ENCODE measurements around the gene TCERG1L.
"Not testable (repeated sequence)": the region's sequence is repeated elsewhere in the genome, so short reads cannot be mapped to it uniquely, and the experiment has no call there.

TCERG1L gene

DNA sequence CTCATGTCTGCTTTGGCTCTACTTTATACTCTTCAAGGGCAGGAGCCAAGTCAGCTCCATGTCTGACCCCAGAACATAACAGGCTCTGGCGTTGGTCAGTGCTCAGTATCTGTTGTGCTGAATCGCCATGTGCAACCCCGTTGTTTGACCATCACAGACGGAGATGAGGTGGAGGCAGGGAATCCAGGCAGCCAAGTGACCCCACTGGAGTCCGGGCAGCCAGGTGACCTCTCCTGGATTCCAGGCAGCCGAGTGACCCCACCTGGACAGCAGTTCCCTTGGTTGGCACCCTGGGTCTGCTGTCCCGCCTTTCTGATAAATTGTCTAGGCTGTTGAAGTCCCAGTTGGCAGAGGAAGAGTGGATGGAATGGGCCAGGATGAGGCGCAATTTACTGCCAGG lies 232.2 kb downstream of the TCERG1L start:
- DNase-seq: no peak

DNA sequence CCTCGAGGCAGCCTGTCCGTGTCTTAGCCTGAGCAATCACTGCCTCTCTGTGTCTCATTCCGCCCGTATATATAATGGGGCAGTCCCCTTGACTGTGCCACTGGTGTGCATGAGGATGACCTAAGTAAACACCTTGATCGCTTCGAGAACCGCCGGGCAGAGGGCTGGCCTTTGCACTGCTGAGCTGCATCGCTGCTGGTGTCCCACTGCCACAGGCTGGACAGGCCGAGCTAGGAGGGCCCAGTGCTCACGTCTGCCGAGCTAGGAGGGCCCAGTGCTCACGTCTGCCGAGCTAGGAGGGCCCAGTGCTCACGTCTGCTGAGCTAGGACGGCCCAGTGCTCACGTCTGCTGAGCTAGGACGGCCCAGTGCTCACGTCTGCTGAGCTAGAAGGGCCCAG lies 232.6 kb downstream of the TCERG1L start:
- not testable (repeated sequence) for DNase-seq

DNA sequence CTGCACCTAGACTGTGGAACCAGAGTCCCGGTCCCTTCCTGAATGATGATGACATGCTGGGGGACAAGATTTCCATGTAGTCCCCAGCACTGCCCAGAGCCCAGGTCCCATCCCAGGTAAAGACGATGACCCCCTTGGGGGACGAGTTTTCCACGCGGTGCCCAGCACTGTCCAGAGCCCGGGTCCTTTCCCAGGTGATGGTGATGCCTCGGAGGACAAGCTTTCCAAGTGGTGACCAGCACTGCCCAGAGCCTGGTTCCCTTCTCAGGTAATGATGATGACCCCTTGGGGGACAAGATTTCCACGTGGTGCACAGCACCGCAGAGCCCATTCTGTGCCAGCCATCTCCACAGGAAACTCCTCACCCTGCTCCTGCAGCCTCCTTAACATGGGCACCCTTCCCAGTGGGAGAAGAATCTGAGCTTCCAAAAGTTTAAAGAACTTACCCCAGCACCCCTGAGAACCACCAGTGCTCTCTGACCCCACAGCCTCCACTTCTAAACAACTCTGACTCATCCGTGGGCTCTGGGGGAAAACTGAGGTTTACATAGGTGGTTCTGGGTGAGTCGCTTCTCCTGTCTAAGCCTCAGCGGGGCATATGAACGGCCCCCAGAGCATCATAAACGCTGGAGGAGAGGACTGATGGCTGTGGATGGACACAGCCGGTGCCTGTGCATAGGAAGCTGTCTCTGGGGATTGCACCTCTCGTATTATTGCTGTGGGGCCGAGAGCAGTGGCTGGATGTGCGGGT lies 233.2 kb downstream of the TCERG1L start:
- DNase-seq: no peak

DNA sequence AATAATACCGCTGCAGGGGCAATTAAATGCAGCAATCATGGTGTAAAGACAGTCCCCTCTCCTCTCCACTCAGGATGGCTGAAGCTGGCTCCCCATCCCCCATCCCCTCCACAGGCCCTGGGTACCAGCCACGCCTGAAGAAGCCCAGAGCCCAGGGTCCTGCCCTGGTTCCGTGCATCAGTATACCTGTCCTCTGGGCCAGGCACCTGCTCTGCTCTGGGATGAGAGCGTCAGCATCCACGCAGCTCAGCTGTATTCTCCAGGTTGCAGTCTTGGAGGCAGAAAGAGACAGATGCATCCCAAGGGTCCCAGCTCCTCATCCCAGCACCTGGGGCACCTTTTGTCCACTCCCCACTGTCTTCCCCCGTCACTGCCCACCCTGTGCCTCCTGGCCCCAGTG lies 233.8 kb downstream of the TCERG1L start:
- no peak for DNase-seq

DNA sequence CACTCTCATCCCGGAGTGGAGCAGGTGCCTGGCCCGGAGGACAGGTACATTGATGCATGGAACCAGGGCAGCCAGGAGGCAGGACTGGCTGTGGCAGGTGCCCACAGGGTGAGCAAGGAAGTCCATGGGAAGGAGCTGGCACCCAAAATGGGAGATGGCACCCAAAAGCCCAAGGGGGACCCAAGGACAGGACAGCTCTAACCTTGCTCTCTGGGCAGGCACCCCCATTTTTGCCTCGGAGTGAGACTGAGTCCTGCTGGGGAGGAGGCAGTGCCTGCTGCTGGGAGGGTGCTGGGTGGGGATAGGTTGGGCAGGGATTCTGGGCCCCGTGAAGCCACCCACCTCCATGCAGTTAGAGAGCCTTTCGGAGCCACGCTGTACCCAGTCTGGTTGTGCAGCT lies 234.5 kb downstream of the TCERG1L start:
- no peak for DNase-seq

DNA sequence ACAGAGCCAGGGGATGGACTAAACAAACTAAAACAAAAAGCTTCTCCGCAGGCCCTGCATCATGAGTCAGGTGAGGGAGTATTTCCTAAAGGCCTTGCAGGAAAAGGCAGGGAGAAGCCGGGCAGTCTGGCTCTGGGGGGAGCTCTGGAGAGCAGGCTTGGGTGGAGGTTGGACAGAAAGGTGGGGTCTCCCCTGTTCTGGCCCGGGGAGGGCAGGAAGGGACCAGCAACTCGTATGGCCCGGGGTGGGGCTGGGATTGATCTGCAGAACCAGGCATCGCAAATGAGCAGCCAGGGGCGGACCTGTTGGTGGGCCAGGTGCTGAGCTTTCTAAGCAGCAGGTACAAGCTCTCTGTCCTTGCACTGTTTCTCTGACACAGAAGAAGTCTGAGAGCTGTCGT lies 235.2 kb downstream of the TCERG1L start:
- DNase-seq: no peak

DNA sequence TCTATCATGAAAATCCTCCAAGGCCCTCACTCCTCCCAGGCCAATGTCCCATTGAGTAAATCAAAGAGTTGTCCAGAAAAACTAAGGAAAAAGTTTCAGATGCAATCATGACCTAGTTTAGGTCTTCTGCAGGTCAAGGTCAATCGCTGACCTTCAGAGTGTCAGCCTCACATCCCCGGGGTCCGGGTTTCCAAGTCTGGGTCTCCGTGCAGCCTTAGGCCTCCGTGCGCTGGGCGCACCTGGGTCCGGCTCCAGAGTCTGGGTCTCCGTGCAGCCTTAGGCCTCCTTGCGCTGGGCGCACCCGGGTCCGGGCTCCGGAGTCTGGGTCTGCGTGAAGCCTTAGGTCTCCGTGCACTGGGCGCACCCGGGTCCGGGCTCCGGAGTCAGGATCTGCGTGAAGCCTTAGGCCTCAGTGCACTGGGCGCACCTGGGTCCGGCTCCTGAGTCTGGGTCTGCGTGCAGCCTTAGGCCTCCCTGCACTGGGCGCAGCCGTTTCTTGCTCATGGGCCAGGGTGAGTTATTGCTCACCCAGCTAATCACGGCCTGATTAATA lies 236.2 kb downstream of the TCERG1L start:
- DNase-seq: no peak

DNA sequence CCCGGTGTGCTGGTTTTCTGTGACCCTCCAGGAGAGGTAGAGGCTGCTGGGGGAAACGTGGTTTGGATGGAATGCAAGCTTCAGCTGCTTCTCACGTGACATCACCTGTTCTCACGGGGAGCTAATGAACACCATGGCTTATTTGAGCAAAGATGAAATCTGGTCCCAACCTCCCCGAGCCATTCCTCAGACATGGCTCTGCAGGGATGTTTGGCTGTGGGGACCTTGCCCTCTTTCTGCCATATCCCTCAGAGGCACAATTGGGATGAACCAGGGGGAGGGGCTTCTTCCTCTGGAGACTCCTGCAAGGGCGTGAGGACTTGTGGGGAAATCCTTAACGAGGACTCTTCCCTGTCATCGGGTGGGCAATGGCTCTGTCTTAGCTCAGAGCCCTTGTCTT lies 236.8 kb downstream of the TCERG1L start:
- DNase-seq: no peak

DNA sequence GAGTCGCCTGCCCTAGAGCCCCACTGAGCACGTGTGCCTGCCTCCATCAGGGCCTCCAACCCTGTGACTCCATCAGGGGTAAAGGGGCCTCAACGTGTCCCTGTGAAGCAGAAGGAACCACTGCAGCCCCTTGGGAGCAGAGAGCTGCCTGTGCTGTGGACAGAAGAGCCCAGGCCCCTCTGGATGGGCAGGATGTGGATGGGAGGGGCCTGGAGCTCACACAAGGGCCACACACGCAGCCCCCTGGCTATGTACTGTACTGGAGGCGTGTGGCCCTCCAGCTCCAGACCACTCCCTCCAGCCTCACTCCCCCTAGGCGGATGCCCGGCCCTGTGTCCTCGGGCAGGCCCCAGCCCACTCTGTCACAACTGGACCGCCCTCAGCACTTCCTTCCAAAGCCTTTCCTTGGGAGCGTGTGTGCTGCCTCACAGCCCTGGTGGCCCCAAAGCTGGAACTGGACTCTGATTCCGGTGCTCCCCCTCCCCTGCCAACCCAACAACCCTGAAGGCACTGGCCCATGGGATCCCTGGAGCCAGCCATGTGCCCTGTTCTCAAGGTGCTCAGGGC lies 238.0 kb downstream of the TCERG1L start:
- no peak for DNase-seq

DNA sequence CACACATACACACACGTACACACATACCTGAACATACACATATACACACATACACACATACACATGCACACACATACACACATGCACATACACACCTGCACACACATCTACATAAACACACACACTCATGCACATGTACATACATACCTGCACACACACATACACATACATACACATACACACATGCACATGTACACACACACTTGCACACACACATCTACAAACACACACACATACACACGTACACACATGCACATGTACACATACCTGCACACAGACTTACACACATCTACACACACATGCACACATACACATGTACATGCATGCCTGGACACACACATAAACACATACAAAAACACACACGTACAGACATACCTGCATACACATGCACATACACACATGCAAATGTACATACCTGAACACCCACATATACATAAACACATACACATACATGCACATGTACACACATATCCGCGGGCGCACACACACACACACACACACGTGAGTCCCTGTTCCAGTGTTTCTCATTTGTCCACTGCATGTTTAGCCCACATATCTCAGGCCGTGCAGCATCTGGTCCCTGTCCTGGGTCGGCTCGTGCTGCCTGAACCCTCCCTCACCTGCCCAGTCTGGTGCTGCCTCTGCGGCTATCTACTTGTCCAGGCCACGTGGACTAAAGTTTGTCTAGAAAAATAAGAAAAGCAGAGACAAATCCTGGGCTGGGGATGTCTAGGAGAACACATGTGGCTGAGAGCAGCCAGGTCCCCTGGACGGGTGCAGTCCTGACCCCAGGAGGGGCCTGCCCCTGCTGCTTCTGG lies 238.7 kb downstream of the TCERG1L start:
- no peak for DNase-seq

DNA sequence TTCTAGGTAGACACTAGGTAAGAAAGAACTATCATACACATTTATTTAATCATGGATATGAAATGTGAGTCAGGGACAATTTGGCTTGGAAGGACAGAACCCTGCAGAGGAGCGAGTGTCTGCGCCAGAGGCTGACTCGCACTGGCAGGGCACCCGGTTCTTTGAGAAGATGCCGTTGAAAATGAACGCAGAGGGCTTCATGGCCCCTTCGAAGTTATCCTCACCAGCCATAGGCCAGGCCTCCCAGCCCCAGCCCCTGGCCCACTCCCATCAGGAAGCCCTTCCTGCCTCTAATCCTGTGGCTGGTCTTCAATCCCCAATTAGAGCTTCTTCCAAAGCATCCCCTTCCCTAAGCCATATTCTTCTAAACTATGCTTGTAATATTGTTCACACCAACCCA lies 239.8 kb downstream of the TCERG1L start:
- no peak for DNase-seq

DNA sequence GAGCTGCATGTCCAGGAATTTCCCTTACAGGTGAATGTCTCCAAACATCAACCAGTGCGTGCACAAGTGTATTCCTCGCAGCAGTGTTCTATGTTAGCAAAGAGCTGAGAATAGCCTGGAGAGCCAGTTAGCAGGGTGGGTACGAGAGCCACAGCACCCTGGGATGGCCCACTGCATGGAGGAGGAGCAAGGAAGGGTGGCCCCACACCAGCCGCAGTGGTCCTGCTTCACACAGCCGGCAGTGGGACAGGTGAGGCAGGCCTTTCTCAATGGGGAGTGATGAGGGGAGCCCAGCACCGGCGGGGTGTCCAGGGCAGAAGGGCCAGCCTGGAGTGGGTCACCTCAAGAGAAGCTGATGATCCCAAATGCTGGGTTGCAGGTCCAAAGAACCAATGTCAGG lies 240.7 kb downstream of the TCERG1L start:
- no peak for DNase-seq

DNA sequence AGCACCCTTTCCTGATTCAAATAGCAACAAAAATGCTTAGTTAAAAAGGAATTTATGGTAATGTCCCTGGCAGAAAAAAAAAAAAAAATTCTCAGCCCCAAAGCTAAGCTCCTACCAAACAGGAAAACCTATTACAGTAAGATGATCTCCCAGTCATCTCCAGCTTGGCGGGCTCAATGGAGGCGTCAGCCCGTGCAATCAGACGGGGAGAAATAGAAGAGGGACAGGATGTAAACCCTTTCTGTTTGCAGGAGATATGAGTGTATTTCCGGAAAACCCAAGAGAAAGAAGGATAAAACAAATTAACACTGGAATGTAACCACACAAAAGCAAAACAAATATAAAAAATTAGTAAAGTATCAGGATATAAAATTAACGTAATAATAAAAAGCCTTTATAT lies 242.8 kb downstream of the TCERG1L start:
- no peak for DNase-seq

DNA sequence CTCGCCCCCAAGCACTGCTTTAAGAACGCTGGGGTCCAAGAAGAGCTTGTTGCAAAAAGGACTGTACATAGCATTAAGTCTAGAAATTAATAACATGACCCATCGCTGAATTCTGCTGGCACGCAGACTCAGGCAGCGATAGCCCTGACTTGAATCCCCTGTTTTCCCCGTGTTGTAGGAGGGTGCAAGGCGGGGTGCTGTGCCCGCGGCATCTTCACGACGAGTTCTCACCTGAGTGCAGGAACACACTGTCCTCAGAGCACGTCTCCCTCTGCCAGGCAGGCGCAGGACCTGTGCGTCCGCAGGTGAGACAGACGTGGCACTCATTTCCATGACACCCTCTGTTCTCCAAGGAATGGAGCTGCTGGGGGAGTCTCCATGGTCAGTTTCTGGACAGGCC lies 243.2 kb downstream of the TCERG1L start:
- no peak for DNase-seq

DNA sequence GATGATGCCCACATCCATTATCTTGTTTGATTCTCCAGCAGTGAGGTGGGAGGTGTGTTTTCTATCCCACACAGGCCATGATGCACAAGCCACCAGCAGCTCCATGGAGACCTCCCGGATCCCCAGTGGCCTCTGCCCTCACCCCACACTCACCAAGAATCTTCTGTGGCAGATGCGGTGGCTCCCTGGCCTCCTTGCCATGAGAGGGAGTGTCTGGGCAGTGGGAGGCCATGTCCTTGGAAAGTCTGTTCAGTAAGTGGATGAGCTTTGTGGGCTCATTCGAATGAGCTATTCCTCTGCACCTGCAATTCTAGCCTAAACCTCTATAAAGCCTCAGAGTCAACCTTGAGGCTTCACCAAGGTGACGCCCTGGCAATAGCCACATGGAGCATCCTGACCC lies 243.8 kb downstream of the TCERG1L start:
- DNase-seq: no peak

DNA sequence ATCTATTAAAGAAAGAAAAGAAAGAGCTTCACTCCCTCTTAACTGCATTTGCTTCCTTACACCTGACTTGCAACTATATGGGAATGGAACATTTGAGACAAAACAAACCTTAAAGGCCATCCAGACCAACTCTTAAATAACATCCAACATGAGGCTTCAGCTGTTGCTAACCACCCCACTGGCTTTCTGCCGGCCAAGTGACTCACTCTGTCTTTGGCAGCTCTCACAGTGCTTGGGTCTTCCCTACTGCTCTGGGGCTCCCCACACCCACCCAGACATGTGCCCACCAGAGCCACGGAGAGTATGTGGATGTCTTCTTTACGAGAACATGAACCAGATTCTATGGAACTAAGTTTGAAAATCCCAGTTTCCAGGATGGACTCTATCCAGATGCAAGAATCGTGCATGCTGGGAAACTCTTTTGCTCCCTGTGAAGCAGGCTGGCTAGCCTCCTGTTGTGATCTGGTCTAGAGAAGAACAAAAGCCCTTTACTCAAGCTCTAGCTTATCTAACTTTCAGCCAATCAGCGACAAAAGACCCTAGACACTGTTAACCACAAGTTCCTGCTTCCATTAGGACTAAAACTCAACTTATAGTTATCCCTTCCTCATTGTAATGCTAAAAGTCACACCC lies 245.7 kb downstream of the TCERG1L start:
- DNase-seq: no peak

DNA sequence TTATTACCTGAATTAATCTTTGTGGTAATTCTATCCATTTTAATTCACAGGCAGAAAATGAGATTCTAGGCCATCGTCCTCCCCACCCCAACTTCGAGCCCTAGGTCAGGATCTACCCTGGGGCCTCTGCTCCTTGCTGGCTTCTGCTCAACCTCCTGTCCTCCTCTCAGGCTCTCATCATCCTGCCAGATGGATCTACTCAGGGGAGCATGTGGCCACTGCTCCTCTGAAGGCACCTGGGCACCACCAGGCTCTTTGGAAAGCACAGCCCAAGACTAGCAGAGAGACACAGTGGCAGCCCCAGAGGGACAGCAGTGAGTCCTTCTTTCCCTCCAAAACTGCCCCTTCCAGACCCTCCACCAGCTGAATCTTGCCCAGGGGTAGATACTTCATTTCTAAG lies 248.2 kb downstream of the TCERG1L start:
- no peak for DNase-seq

DNA sequence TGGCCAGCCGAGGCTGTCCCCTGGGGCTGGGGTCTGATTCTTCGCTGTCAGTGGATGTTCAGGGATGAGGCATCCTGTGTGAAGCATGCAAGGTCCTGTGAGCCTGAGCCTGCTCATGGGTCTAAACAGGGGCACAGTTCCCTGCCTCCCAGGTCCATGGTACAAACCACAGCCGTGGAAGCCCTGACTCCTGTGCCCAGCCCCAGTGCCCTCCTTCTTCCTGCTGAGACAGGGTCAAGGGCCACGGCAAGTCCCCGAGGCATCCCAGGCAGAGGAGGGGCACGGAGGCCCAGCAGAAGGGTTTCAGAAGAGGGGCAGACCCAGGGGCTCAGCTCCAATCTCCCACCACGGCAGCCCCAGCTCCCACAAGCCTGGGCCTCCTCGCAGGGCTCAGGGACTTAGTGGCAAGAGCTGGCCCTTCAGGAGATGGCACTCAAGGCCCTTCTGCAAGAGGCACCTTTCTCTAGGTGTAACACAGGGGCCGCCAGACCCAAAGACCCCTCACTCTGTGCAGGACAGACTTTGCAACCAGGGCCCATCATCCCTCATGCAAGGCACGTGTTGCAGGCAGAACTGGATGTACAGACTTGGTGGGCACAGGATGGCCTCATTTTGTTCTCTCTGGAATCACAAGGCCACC lies 248.8 kb downstream of the TCERG1L start:
- DNase-seq: no peak

DNA sequence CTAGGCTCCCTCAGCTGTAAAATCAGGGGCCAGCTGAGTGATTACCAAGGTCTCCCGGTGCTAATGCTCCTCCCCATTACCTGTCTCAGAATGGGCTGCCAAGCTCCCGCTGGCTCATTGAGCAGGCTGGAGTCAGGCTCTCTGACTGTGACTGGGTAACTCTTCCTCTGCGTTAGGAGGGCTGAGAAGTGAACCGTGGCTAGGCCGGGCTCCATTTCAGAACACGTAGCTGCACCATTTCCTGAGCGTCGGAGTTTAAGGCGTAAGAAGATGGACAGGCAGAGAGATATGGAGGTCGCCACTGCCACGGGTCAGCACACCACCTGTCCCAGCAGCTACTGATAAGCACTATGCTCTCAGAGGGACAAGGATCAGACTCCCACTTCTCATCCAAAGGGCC lies 250.3 kb downstream of the TCERG1L start:
- no peak for DNase-seq

DNA sequence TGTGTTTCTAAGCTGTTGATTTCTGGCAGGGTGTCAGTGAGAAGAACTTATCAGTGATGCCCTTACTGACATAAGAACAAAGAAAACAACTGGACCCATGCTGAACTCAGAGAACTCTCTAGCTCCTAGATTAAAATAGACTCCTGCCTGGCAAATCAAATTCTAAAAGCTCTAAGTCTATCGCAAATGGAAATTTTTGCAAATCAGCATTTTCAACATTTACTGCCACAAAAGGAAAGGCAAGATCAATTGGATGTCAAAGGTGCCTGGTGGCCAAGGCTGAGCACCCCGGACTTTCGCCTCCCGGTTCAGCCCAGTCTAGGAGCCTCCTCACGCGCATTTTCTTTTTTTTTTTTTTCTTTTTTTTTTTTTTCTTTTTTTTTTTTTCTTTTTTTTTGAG lies 251.6 kb downstream of the TCERG1L start:
- no peak for DNase-seq

DNA sequence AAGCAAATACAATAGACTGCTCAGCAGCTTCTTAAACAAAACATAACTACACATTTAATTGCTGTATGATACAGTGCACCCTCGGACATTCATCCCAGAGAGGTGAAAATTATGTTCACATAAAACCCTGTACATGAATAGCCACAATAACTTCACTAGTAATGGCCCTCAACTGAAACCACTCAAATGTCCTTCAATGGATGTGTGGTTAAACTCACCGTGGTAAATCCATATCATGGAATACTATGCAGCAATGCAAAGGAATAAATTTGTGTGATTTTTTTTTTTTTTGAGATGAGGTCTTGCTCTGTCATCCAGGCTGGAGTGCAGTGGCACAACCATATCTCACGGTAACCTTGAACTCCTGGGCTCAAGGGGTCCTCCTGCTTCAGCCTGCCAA lies 252.7 kb downstream of the TCERG1L start:
- DNase-seq: no peak

DNA sequence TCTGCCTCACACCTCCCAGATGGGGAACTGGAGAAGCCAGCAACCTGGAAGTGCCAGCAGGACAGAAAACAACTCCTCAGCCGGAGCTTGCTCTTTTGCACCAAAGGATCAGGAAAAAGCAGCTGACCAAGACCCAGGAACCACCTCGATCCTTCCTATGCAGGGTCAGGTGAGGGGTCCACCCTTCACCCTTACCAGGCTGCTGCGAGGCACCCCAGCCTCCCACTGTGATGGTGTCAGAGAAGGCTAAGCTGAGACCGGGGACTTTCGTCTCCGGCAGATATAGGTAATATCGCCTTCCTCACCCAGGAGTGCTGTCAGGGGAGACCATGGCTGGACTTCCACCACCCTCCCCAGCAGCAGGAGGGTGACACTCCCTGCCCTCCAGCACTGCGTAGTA lies 254.7 kb downstream of the TCERG1L start:
- no peak for DNase-seq

DNA sequence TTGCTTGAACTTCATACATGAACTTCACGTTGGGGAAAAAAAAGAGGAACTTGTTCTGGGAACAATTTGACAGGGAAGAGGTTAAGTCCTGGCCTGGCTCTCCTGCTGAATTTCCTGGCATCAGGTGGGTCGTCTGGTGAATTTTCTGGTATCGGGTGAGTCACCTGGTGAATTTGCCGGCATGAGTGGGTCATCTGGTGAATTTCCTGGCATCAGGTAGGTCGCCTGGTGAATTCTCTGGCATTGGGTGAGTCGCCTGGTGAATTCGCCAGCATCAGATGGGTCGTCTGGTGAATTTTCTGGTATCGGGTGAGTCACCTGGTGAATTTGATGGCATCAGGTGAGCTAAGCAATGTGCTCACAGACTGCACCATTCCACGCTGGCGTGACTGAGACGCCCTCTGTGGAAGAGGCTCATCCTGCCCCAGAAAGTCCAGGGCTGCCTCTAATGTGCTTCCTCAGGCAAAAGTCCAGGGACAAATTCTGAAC lies 255.4 kb downstream of the TCERG1L start:
- DNase-seq: no peak
